Osteocyte (in vitro differentiated cells): ENCODE results near the gene TWF2. TPM values are rescaled to one million over a fixed set of nuclear protein-coding genes. Genes with fewer than 3 reads are reported as not detected.

Experiments used
- DNase-seq: peaks from one replicate; pipeline ENCODE4 v3.0.0; 2021; ENCODE audit warnings: mixed read lengths; ENCODE audit not compliant: unreplicated experiment; ENCODE audit errors: extremely low spot score
- H3K27ac Mint-ChIP-seq: one replicate; pipeline ENCODE4 v1.8.0; 2021; ENCODE audit warnings: mild to moderate bottlenecking, mixed read lengths; ENCODE audit not compliant: unreplicated experiment
- H3K27me3 Mint-ChIP-seq: one replicate; pipeline ENCODE4 v1.8.0; 2021; ENCODE audit warnings: mixed read lengths; ENCODE audit not compliant: unreplicated experiment
- H3K36me3 Mint-ChIP-seq: one replicate; pipeline ENCODE4 v1.8.0; 2021; ENCODE audit warnings: mixed read lengths; ENCODE audit not compliant: unreplicated experiment
- H3K4me1 Mint-ChIP-seq: one replicate; pipeline ENCODE4 v1.8.0; 2021; ENCODE audit warnings: mixed read lengths; ENCODE audit not compliant: unreplicated experiment
- H3K4me3 Mint-ChIP-seq: one replicate; pipeline ENCODE4 v1.8.0; 2021; ENCODE audit warnings: mild to moderate bottlenecking, moderate library complexity, mixed read lengths; ENCODE audit not compliant: unreplicated experiment
- H3K9me3 Mint-ChIP-seq: one replicate; pipeline ENCODE4 v1.8.0; 2021; ENCODE audit warnings: mixed read lengths; ENCODE audit not compliant: unreplicated experiment
- CTCF ChIP-seq: fragments of 200-600 bp; sonication (generic); IDR thresholded peaks from 2 replicates; pipeline ENCODE4 v1.5.0; 2021; ENCODE audit warnings: antibody characterized with exemption, mild to moderate bottlenecking, moderate library complexity
- total RNA-seq: library from RNA; stranded (reverse); gene quantifications from 2 replicates; pipeline ENCODE4 v1.2.1, GENCODE V29; 2021

The TWF2 gene
- total RNA-seq, 1 donor from 2014 or later = 58.6 TPM

- no peak for DNase-seq
- Mint-ChIP-seq H3K4me1 (peaks cover 44% of the 10 kb centered on the region), H3K9me3 (no peaks in the 10 kb centered on the region), H3K4me3 (peak overlapping the region; percentile 91), H3K27me3 (no peaks in the 10 kb centered on the region), H3K36me3 (peaks cover 3% of the 10 kb centered on the region), H3K27ac (peak overlapping the region; percentile 93)
- no peak for TF ChIP-seq CTCF
These were observed 1.8 kb downstream of the TWF2 start for GRCh38 chr3:52237006-52237656.

- peaks cover 8% of the 10 kb centered on the region for H3K36me3 Mint-ChIP-seq
- H3K4me1 Mint-ChIP-seq = peaks cover 44% of the 10 kb centered on the region
- TF ChIP-seq CTCF = no peak
- H3K27ac Mint-ChIP-seq = peak overlapping the region; percentile 93
- no peaks in the 10 kb centered on the region for H3K27me3 Mint-ChIP-seq
- no peak overlapping the region for H3K4me3 Mint-ChIP-seq
- DNase-seq = no peak
- H3K9me3 Mint-ChIP-seq = no peaks in the 10 kb centered on the region
These were observed 2.5 kb downstream of the TWF2 start for GRCh38 chr3:52236424-52236886.

- TF ChIP-seq CTCF = no peak
- Mint-ChIP-seq H3K4me3 (no peak overlapping the region), H3K36me3 (peaks cover 19% of the 10 kb centered on the region), H3K4me1 (peaks cover 31% of the 10 kb centered on the region), H3K27ac (no peak overlapping the region), H3K27me3 (no peaks in the 10 kb centered on the region), H3K9me3 (no peaks in the 10 kb centered on the region)
- no peak for DNase-seq
These were observed 4.2 kb downstream of the TWF2 start for GRCh38 chr3:52234516-52235447.

GRCh38 chr3:52233968-52234367, 5.0 kb downstream of the TWF2 start:
- Mint-ChIP-seq H3K4me3 (no peak overlapping the region), H3K4me1 (peaks cover 26% of the 10 kb centered on the region), H3K27me3 (no peaks in the 10 kb centered on the region), H3K9me3 (no peaks in the 10 kb centered on the region), H3K36me3 (peaks cover 23% of the 10 kb centered on the region), H3K27ac (no peak overlapping the region)
- no peak for DNase-seq
- TF ChIP-seq CTCF = no peak

GRCh38 chr3:52233108-52233591, 5.8 kb downstream of the TWF2 start:
- Mint-ChIP-seq H3K36me3 (peaks cover 23% of the 10 kb centered on the region), H3K27ac (peak overlapping the region; percentile 7), H3K9me3 (no peaks in the 10 kb centered on the region), H3K4me3 (no peak overlapping the region), H3K4me1 (peaks cover 23% of the 10 kb centered on the region), H3K27me3 (no peaks in the 10 kb centered on the region)
- no peak for TF ChIP-seq CTCF
- no peak for DNase-seq
